ENCODE data around the gene FSIP1.

Gene FSIP1

DNA sequence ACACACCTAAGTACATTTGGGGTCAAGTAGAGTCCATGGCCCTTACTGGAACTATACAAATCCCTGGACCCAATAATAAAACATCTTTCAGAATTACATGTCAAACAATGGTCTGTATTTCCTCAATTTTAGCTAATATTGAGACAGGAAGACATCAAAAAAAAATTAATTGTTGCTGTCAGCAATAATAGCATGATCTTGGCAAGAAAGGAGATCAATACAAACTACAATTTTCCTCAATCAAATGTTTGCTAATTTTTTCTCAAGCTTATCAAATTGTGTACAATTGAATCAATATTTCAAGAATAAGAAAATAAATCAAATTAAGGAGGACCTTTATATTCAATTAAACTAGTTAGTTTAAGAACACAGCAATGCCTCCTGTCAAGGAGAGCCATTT is 62.6 kb downstream of the FSIP1 start:
- no peak for DNase-seq (ENCODE audit: low spot score)

DNA sequence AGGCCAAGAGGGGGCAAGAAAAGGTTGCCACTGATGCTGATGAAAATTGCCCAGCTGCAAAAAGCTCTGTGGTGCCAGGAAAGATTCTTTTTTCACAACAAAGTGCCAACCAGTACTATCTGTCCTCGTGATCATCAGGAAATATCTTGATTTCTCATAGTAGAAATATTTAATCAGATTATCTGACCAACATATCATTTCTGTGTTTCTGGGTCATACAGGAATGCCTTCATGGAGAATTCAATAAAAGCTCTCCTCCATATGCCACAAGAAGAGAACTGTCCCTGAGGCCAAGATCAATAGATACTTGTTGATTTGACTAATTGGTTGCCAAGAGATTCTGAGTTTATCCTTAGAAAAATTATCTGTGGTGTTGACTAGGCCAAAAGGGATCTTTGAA is 63.5 kb downstream of the FSIP1 start:
- no peak for DNase-seq (ENCODE audit: low spot score)

GRCh38 chr15:39717134-39717533 is 65.5 kb downstream of the FSIP1 start:
- no peak for DNase-seq (ENCODE audit: low spot score)

GRCh38 chr15:39714251-39714650 is 68.4 kb downstream of the FSIP1 start:
- no peak for DNase-seq (ENCODE audit: low spot score)

GRCh38 chr15:39713846-39714245 is 68.8 kb downstream of the FSIP1 start:
- no peak for DNase-seq (ENCODE audit: low spot score)

GRCh38 chr15:39710681-39711080 is 72.0 kb downstream of the FSIP1 start:
- DNase-seq (ENCODE audit: low spot score) = no peak

GRCh38 chr15:39709941-39710340 is 72.7 kb downstream of the FSIP1 start:
- no peak for DNase-seq (ENCODE audit: low spot score)

GRCh38 chr15:39706206-39706605 is 76.4 kb downstream of the FSIP1 start:
- DNase-seq (ENCODE audit: low spot score) = no peak

DNA sequence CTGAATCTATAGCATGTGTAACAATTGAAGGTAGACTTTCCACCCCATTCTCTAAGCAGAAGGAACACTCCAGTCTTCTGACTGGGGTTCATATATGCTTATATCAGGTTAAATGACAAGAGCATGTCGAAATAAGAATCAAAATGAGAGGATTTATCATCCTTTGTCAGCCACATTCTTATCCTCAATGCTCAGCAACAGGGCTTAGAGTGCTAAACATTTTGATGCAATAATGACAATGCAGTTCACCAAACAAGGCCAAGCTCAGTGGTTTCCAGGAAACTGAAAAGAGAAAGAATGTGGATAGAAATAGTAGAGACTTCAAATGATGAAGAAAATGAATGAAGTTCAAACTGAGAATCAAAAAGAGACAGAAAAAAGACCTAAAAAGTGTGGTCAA is 78.0 kb downstream of the FSIP1 start:
- DNase-seq (ENCODE audit: low spot score) = no peak

DNA sequence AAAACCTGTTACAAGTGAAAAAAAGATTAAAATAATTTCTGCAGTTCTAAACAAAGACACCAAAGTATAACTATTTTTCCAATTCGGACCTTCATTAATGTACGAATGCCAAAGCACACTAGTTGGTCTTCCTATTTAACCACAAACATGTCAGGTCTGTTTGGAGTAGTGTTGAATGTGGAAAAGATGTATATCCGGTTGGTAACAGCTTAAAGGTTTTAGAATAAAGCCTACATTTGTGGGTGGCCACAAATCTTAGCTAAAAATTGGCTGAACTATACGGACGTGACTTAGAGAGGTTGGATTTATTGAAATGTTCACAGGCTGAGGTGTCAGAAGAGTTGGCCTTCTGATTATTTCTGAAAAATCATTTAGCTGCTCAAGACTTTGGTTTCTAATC is 78.4 kb downstream of the FSIP1 start:
- DNase-seq (ENCODE audit: low spot score) = no peak

DNA sequence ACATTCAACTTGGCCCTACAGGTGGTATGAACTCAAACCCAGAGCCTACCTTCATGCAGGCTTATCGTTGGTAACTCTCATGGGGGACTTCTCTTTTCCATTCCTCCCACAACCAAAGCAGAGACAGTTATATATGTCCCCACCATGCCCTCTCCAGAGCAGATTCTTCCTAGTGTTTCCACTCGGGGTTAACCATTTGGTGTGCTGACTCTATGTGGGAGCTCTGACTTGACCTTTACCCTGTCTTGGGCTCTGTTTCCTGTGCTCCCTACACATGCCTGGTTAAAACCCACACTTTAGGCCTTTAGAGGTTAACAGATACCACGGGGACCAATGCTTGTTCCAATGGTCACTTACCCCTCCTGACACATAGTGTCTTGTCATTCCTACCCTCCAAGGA is 80.7 kb downstream of the FSIP1 start:
- DNase-seq (ENCODE audit: low spot score) = no peak

DNA sequence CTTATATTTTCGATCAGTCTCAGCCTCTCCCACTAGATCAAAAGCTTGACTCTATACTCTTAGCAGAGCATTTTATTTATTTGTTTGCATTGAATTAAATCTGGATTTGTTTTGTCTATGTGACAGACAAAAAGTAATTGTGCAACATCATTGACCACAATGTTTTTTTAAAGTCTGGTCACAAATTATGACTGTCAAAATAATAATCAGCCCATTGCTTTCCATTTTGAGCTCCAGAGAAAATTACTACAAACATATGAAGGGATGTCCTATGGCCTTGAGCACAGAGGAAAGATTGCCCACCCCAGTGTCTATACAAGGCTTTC is 82.3 kb downstream of the FSIP1 start:
- DNase-seq (ENCODE audit: low spot score) = no peak

DNA sequence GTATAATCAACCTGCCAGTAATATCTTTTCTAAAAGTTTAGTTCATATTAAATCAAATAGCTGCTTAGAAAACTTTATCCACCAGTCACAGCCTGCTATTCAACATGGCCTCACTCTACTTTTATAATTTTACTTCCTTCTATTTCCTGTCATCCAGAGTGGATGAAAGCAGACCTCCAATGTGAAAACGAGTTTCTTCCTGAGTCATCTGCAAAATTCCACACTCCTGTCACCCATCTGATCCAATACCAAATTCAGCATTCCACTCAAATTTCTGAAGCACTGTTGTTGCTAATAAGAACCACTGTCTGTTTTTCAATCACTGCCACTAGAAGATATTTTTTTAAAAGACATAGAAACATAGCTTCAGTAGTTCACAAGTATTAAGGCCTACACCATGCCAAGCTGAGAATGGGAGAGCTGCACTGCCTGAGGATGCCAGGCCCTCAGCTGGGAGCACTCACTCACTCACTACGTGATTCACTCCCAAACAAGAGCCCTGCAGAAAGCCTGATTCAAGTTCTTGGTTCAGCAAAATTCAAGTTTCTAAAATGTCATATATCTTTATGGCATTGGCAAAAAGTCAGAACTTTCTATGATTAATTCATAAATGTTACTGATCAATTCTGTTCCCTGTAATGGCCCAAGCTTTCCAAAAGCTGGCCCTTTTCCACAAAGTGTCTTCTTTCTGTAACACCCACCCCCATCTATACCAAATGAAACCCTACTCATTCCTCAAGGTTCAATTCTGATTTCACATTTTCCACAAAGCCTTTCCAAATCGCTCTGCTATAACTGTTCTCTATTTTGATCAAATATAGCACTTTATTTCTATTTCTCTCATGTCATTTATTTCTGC is 82.9 kb downstream of the FSIP1 start:
- no peak for DNase-seq (ENCODE audit: low spot score)

- no peak for DNase-seq (ENCODE audit: low spot score)
These were observed 83.9 kb downstream of the FSIP1 start for GRCh38 chr15:39698444-39699390.

- no peak for DNase-seq (ENCODE audit: low spot score)
These were observed 85.1 kb downstream of the FSIP1 start for GRCh38 chr15:39697509-39697908.

GRCh38 chr15:39695793-39696192 is 86.8 kb downstream of the FSIP1 start:
- no peak for DNase-seq (ENCODE audit: low spot score)

- no peak for DNase-seq (ENCODE audit: low spot score)
These were observed 90.0 kb downstream of the FSIP1 start for GRCh38 chr15:39692356-39693327.

DNA sequence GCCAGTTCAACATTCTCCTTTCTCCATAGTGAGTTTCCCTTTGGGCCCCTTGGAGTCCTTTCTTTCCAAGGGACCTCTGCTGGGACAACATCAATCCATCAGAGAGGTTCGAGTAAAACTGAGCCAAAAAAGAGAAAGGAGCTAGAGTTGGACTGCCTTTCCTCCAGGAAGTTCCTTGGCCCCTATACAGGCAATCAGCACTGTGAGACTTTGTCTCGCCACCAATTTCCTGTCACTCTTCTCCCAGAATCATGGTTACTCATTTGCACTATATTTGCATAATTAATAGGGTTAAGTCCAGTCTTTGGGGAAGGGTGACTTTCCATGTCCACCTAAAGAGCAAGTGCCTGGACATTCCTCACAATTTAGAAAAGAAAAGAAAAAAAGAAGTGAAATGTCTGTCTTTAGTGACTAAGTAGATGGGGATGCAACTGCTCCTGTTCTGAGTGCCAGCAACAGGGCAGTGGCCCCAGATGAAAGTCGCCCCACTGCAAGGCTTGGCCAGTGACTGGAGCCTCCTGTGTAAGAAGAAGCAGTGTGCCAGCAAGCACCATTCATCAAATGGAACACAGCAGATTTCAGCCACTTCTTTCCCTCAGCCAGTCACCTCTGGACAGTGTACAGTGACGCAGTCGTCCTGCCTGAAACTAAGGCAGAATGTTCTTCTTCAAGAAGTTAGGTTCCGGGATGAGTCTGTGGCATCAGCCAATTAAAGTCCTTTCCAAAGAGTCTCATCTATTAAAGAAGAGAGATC is 91.6 kb downstream of the FSIP1 start:
- DNase-seq (ENCODE audit: low spot score) = no peak

GRCh38 chr15:39687965-39688364 is 94.7 kb downstream of the FSIP1 start:
- DNase-seq (ENCODE audit: low spot score) = no peak

- no peak for DNase-seq (ENCODE audit: low spot score)
These were observed 96.5 kb downstream of the FSIP1 start for GRCh38 chr15:39685999-39686613.

DNA sequence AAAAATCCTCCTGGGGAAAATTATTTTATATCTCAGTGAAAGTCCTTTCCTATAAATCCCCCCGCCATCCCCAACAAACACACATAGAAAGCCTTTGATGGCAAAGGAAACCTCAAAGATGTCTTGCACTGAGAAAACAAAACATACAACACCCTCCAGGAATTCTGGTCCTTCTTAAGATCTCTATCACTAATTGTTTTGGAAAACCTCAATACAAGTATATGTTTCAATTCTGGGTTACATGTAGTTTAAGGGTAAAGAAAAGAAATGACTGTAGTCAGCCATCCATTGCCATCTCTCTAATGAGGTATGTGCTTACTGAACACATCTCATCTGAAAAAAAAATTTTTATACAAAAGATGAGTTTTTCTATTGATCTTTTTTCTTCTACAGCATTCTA is 97.3 kb downstream of the FSIP1 start:
- no peak for DNase-seq (ENCODE audit: low spot score)

Measured in left forelimb (tissue), 1 donor.